H1 (cell line): ENCODE measurements around the gene RTCB. TPM values are rescaled to one million over a fixed set of nuclear protein-coding genes. Genes with fewer than 3 reads are reported as not detected.
A peak's percentile ranks its signal among the peaks of the same experiment; 100 is the strongest.

Source experiments
- CTCF ChIA-PET: fragments of 300-600 bp; sonication (Branson Sonifier 250); formaldehyde crosslinking; loops from one replicate; lab custom pipeline; 2021; ENCODE audit not compliant: partially characterized antibody; lab: Charles Lee
- POLR2A ChIA-PET: fragments of 300-600 bp; sonication (Branson Sonifier 250); formaldehyde crosslinking; loops from one replicate; lab custom pipeline; 2021; ENCODE audit warnings: inconsistent platforms; ENCODE audit not compliant: partially characterized antibody; lab: Charles Lee
- DNase-seq, 2 experiments: peaks; one replicate each; pipeline versions ENCODE4 v3.0.0 to v3.0.0-alpha.2; 2010 to 2022; ENCODE audit warnings: low spot score in 2 of 2, low read depth in 1 of 2, mixed read lengths in 1 of 2
- FAIRE-seq: peaks from 2 replicates; lab custom pipeline; 2011; peaks lifted over from hg19 to GRCh38; lab: Jason Lieb, UNC
- H2AFZ ChIP-seq: 2 replicates; pipeline ENCODE4 v1.8.1; 2012; ENCODE audit warnings: low read length, inconsistent platforms
- H2AK5ac ChIP-seq: 2 replicates; pipeline ENCODE4 v1.6.1; 2013; ENCODE audit warnings: low read depth, low read length
- H2BK120ac ChIP-seq: replicated peaks from 2 replicates; pipeline ENCODE3; 2013; ENCODE audit warnings: low read depth, low read length, inconsistent platforms
- H2BK12ac ChIP-seq: 2 replicates; pipeline ENCODE4 v1.6.1; 2013; ENCODE audit warnings: low read depth, low read length
- H2BK15ac ChIP-seq: 2 replicates; pipeline ENCODE4 v1.6.1; 2013; ENCODE audit warnings: low read length
- H2BK20ac ChIP-seq: 2 replicates; pipeline ENCODE4 v1.6.1; 2013; ENCODE audit warnings: low read length
- H2BK5ac ChIP-seq: 2 replicates; pipeline ENCODE4 v1.6.1; 2013; ENCODE audit warnings: low read depth, low read length
- H3K14ac ChIP-seq: 2 replicates; pipeline ENCODE4 v1.6.1; 2013; ENCODE audit warnings: inconsistent platforms; ENCODE audit not compliant: insufficient read length
- H3K18ac ChIP-seq: 2 replicates; pipeline ENCODE4 v1.6.1; 2013; ENCODE audit warnings: low read length; ENCODE audit errors: extremely low read depth
- H3K23ac ChIP-seq: 2 replicates; pipeline ENCODE4 v1.6.1; 2013; ENCODE audit warnings: inconsistent platforms; ENCODE audit not compliant: insufficient read length
- H3K23me2 ChIP-seq: 2 replicates; pipeline ENCODE4 v1.6.1; 2013; ENCODE audit warnings: low read depth, low read length
- H3K27ac ChIP-seq: 2 replicates; pipeline ENCODE4 v1.6.1; 2011; ENCODE audit warnings: low read depth, low read length, inconsistent platforms
- H3K27me3 ChIP-seq, 4 experiments: replicated peaks in 1 of 4; 1 replicate in 1 of 4; 2 replicates in 3 of 4; pipeline versions ENCODE4 v1.6.1 to v1.8.1; 2011 to 2013; ENCODE audit warnings: low read length in 3 of 4, mild to moderate bottlenecking in 3 of 4, inconsistent platforms in 2 of 4, mixed read lengths in 2 of 4, moderate library complexity in 1 of 4; ENCODE audit not compliant: control insufficient read depth in 3 of 4, insufficient read depth in 3 of 4; ENCODE audit errors: extremely low read depth in 1 of 4
- H3K36me3 ChIP-seq, 4 experiments: 2 replicates each; pipeline versions ENCODE4 v1.6.1 to v1.8.1; 2011 to 2013; ENCODE audit warnings: mild to moderate bottlenecking in 4 of 4, low read length in 3 of 4, moderate library complexity in 2 of 4, control low read depth in 1 of 4, inconsistent platforms in 1 of 4; ENCODE audit not compliant: insufficient read depth in 4 of 4, control insufficient read depth in 2 of 4
- H3K4ac ChIP-seq: replicated peaks from 2 replicates; pipeline ENCODE3; 2013; ENCODE audit warnings: low read length, low read depth, mixed read lengths, inconsistent platforms; ENCODE audit not compliant: insufficient read length
- H3K4me1 ChIP-seq, 4 experiments: replicated peaks in 1 of 4; 1 replicate in 1 of 4; 2 replicates in 3 of 4; pipeline versions ENCODE4 v1.6.1 to v1.8.1; 2011 to 2013; ENCODE audit warnings: low read length in 3 of 4, inconsistent platforms in 2 of 4, mixed read lengths in 1 of 4; ENCODE audit not compliant: insufficient read depth in 4 of 4, control insufficient read depth in 3 of 4
- H3K4me2 ChIP-seq, 2 experiments: 2 replicates each; pipeline versions ENCODE4 v1.6.1 to v1.8.1; 2011 to 2013; ENCODE audit warnings: low read depth in 2 of 2, low read length in 2 of 2, control low read depth in 1 of 2, inconsistent platforms in 1 of 2, mild to moderate bottlenecking in 1 of 2; ENCODE audit not compliant: insufficient read depth in 1 of 2
- H3K4me3 ChIP-seq, 4 experiments: fragments of 200-600, 300-600 bp in 1 of 4; sonication (generic), shearing (Covaris generic), sonication (Bioruptor Twin) in 1 of 4; 2 replicates each; pipeline versions ENCODE4 v1.5.1 to v1.8.1; 2011 to 2016; ENCODE audit warnings: low read length in 4 of 4, low read depth in 3 of 4, control low read depth in 2 of 4, inconsistent platforms in 2 of 4, mild to moderate bottlenecking in 2 of 4, mixed read lengths in 1 of 4, moderate library complexity in 1 of 4; ENCODE audit not compliant: insufficient read depth in 2 of 4; ENCODE audit errors: extremely low read depth in 1 of 4
- H3K56ac ChIP-seq: replicated peaks from 2 replicates; pipeline ENCODE3; 2013; ENCODE audit warnings: low read depth, mild to moderate bottlenecking, mixed read lengths, low read length, inconsistent platforms; ENCODE audit not compliant: insufficient read length
- H3K79me1 ChIP-seq: 2 replicates; pipeline ENCODE4 v1.6.1; 2013; ENCODE audit warnings: low read depth, low read length, control low read depth
- H3K79me2 ChIP-seq, 2 experiments: 2 replicates each; pipeline versions ENCODE4 v1.6.1 to v1.8.1; 2012 to 2013; ENCODE audit warnings: low read length in 2 of 2, mild to moderate bottlenecking in 2 of 2, inconsistent platforms in 1 of 2; ENCODE audit not compliant: insufficient read depth in 2 of 2, control insufficient read depth in 1 of 2
- H3K9ac ChIP-seq, 4 experiments: replicated peaks in 1 of 4; 1 replicate in 1 of 4; 2 replicates in 3 of 4; pipeline versions ENCODE4 v1.6.1 to v1.8.1; 2011 to 2013; ENCODE audit warnings: low read depth in 3 of 4, low read length in 3 of 4, control low read depth in 2 of 4, mild to moderate bottlenecking in 2 of 4, moderate library complexity in 2 of 4, inconsistent platforms in 1 of 4; ENCODE audit errors: extremely low read depth in 1 of 4
- H3K9me3 ChIP-seq, 2 experiments: 2 replicates each; pipeline versions ENCODE4 v1.6.1 to v1.8.1; 2012 to 2013; ENCODE audit warnings: mild to moderate bottlenecking in 2 of 2, moderate library complexity in 2 of 2, control low read depth in 1 of 2, inconsistent platforms in 1 of 2, low read depth in 1 of 2, low read length in 1 of 2, mixed read lengths in 1 of 2; ENCODE audit not compliant: insufficient read depth in 2 of 2
- H4K20me1 ChIP-seq, 2 experiments: replicated peaks in 1 of 2; 2 replicates each; pipeline versions ENCODE3 to v1.8.1; 2011 to 2013; ENCODE audit warnings: inconsistent platforms in 2 of 2, low read length in 2 of 2, mild to moderate bottlenecking in 1 of 2; ENCODE audit not compliant: insufficient read depth in 2 of 2, control insufficient read depth in 1 of 2
- H4K5ac ChIP-seq: 2 replicates; pipeline ENCODE4 v1.6.1; 2013; ENCODE audit warnings: low read length, low read depth, mixed read lengths, inconsistent platforms; ENCODE audit not compliant: insufficient read length
- H4K8ac ChIP-seq: 2 replicates; pipeline ENCODE4 v1.8.0; 2013; ENCODE audit warnings: mild to moderate bottlenecking, moderate library complexity, low read length, inconsistent platforms; ENCODE audit not compliant: insufficient read depth; ENCODE audit errors: extremely low read depth
- H4K91ac ChIP-seq: replicated peaks from 2 replicates; pipeline ENCODE3; 2013; ENCODE audit warnings: low read length, mixed read lengths, inconsistent platforms; ENCODE audit not compliant: insufficient read length
- RNF2 ChIP-seq: fragments of 200-900, 300-1000 bp; sonication (generic); IDR thresholded peaks from 2 replicates; pipeline ENCODE4 v1.7.1; 2016; ENCODE audit warnings: borderline replicate concordance, low read depth, mild to moderate bottlenecking, antibody characterized with exemption, low read length; ENCODE audit not compliant: poor library complexity, severe bottlenecking; ENCODE audit errors: missing control alignments
- TEAD4 ChIP-seq: IDR thresholded peaks from 2 replicates; pipeline ENCODE4 v1.6.1; 2012; ENCODE audit warnings: low read depth, low read length, inconsistent platforms, mixed read lengths
- WGBS, 2 experiments: shearing (Covaris generic) in 1 of 2; methylation state at CpG; one replicate each; pipeline versions ENCODE4 v1.1.6 to v1.1.7; 2013 to 2015; ENCODE audit warnings: low lambda C conversion rate in 2 of 2, mixed read lengths in 2 of 2, inconsistent platforms in 1 of 2, low coverage in 1 of 2, missing lambda C conversion rate in 1 of 2; ENCODE audit not compliant: insufficient replicate concordance in 2 of 2, insufficient coverage in 1 of 2, insufficient read length in 1 of 2; ENCODE audit errors: extremely low coverage in 1 of 2, missing lambda C conversion rate in 1 of 2; 5-methylcytosine and 5-hydroxymethylcytosine counted together
- polyA plus RNA-seq, 7 experiments: library from polyadenylated mRNA; depleted of rRNA in 3 of 7; stranded (reverse) in 5 of 7; unstranded in 2 of 7; fragments of >200 nt in 5 of 7; fragments of 200-250 nt in 2 of 7; gene quantifications; 1 replicate in 5 of 7; 2 replicates in 1 of 7; 4 replicates in 1 of 7; pipeline versions ENCODE4 v1.2.1 to v1.2.3, GENCODE V29; 2011 to 2013; ENCODE audit warnings: missing spikeins in 2 of 7, mixed read lengths in 2 of 7
- total RNA-seq: library from RNA; stranded (reverse); fragmentation: NEBNext Ultra II Directional; extraction: Animal tissue kit (Norgen Biotek cat#: 25700); gene quantifications from 2 replicates; pipeline ENCODE4 v1.2.1, GENCODE V29; 2021

The RTCB gene
- total and polyA plus RNA-seq, 2 of the 8 experiments (the other 6 are each of a cell fraction or from before 2014, with no cell fraction given) = 104 to 114 TPM

DNA sequence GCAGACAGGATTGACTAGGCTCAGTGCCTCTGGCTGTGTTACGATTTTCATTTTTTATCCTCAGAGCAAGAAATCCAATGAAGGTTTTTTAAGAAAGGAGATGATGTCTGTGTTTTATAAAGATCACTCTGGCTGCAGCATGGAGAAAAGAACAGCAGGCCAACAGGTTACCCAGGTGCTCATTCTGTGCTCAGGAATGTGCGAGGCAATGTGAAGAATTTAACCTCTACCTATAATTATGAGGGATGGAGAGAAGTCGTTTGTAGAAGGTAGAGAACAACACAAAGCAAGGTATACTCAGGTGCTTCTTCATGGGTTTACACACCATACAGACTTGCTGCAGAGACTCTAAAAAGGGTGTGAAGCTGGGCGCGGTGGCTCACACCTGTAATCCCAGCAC, 10.0 kb upstream of the RTCB start:
- Histone ChIP-seq H2AK5ac (no peak overlapping the region), H3K4ac (no peak overlapping the region), H4K8ac (no peak overlapping the region), H3K56ac (no peak overlapping the region), H3K14ac (no peak overlapping the region), H3K4me1 (no peaks in the 10 kb centered on the region), H2AFZ (no peak overlapping the region), H3K79me1 (no peaks in the 10 kb centered on the region), H3K27me3 (peaks cover 0 to 3% (median under 1%) of the 10 kb centered on the region in 4 experiments; a peak in 2 of 7 replicates), H3K36me3 (no peaks in the 10 kb centered on the region), H3K9ac (no peak overlapping the region), H3K27ac (no peak overlapping the region), H3K23ac (no peak overlapping the region), H3K9me3 (no peaks in the 10 kb centered on the region), H3K23me2 (no peaks in the 10 kb centered on the region; the same call in 1 of the 2 replicates), H3K4me2 (no peak overlapping the region), H2BK20ac (no peak overlapping the region), H2BK15ac (no peak overlapping the region), H3K18ac (no peak overlapping the region), H2BK5ac (no peak overlapping the region), H4K91ac (no peak overlapping the region), H3K4me3 (no peak overlapping the region), H2BK12ac (no peak overlapping the region), H2BK120ac (no peak overlapping the region), H4K5ac (no peak overlapping the region), H3K79me2 (no peaks in the 10 kb centered on the region), H4K20me1 (no peaks in the 10 kb centered on the region)
- WGBS, 2 experiments = 82% methylated on average over 5 of the region's 5 CpGs; no CpG with 5 or more reads in 1 of the 2 experiments
- TF ChIP-seq RNF2 (no peak), TEAD4 (peak; percentile 28; the same call in 1 of the 2 replicates)
- no peak for DNase-seq
- FAIRE-seq = no peak
- ChIA-PET CTCF (interaction anchor here (1.6 to 4.0 kb wide), 3 partner anchors 9 to 21 kb away, joined by 5 to 26 read pairs (median 5); partner anchors contain the start of gene RTCB), POLR2A (interaction anchor here (1.6 to 1.7 kb wide), 2 partner anchors 10 kb away, joined by 4 to 7 read pairs; partner anchors contain the start of gene RTCB)
